Spleen (tissue), 11 donors: ENCODE measurements around the gene TKTL1. TPM values are rescaled to one million over a fixed set of nuclear protein-coding genes. Genes with fewer than 3 reads are reported as not detected.

Source experiments
- DNase-seq: peaks from one replicate; pipeline ENCODE4 v3.0.0-alpha.2; 2020
- H3K27ac ChIP-seq, 8 donors: fragments of 200-600 bp; sonication (generic) in 7 of 8; 1 replicate in 4 of 8; 2 replicates in 4 of 8; pipeline versions ENCODE4 v1.5.0 to v1.8.0; 2016 to 2021; ENCODE audit warnings: inconsistent platforms in 4 of 8, mild to moderate bottlenecking in 4 of 8, moderate library complexity in 1 of 8
- H3K27me3 ChIP-seq, 7 donors: fragments of 200-600 bp; sonication (generic) in 6 of 7; replicated peaks in 1 of 7; 1 replicate in 4 of 7; 2 replicates in 3 of 7; pipeline versions ENCODE4 v1.5.0 to v1.8.0; 2016 to 2021; ENCODE audit warnings: inconsistent platforms in 3 of 7, mild to moderate bottlenecking in 1 of 7
- H3K36me3 ChIP-seq, 6 donors: fragments of 200-600 bp; sonication (generic) in 5 of 6; 1 replicate in 4 of 6; 2 replicates in 2 of 6; pipeline versions ENCODE4 v1.5.0 to v1.8.0; 2016 to 2021; ENCODE audit warnings: inconsistent platforms in 2 of 6
- H3K4me1 ChIP-seq, 6 donors: fragments of 200-600 bp; sonication (generic) in 5 of 6; 1 replicate in 3 of 6; 2 replicates in 3 of 6; pipeline versions ENCODE4 v1.5.0 to v1.8.0; 2016 to 2021; ENCODE audit warnings: inconsistent platforms in 3 of 6
- H3K4me3 ChIP-seq, 8 donors: fragments of 200-600 bp; sonication (generic) in 7 of 8; 1 replicate in 4 of 8; 2 replicates in 4 of 8; pipeline versions ENCODE4 v1.5.0 to v1.8.0; 2016 to 2021; ENCODE audit warnings: inconsistent platforms in 4 of 8, mild to moderate bottlenecking in 4 of 8, moderate library complexity in 2 of 8
- H3K9me3 ChIP-seq, 8 donors: fragments of 200-600 bp; sonication (generic) in 7 of 8; 1 replicate in 4 of 8; 2 replicates in 4 of 8; pipeline versions ENCODE4 v1.5.0 to v1.8.0; 2016 to 2021; ENCODE audit warnings: inconsistent platforms in 4 of 8
- CTCF ChIP-seq, 11 experiments: fragments of 200-600 bp in 7 of 11; fragments of 450-650 bp in 4 of 11; sonication (generic) in 4 of 11; IDR thresholded peaks in 8 of 11; conservative IDR thresholded peaks in 3 of 11; 1 replicate in 7 of 11; 2 replicates in 4 of 11; pipeline versions ENCODE4 v1.4.0 to v1.8.0; 2016 to 2021; ENCODE audit warnings: antibody characterized with exemption in 11 of 11, inconsistent platforms in 4 of 11, mild to moderate bottlenecking in 1 of 11
- POLR2A ChIP-seq, 3 donors: fragments of 450-650 bp; IDR thresholded peaks; one replicate each; pipeline ENCODE4 v1.5.1; 2017; ENCODE audit warnings: antibody characterized with exemption in 3 of 3, mild to moderate bottlenecking in 1 of 3
- POLR2AphosphoS5 ChIP-seq, 3 donors: sonication (generic); formaldehyde crosslinking; IDR thresholded peaks; one replicate each; pipeline ENCODE4 v1.5.1; 2017; ENCODE audit warnings: antibody characterized with exemption in 3 of 3
- WGBS, 5 donors: extraction: QIAGEN DNeasy Blood & Tissue Kit in 3 of 5; methylation state at CpG; one replicate each; pipeline versions ENCODE4 v1.1.5 to v1.1.7; 2013 to 2018; 5-methylcytosine and 5-hydroxymethylcytosine counted together
- intact Hi-C: fragments of 100-400 bp; cut with DNase I; formaldehyde crosslinking; loops from one replicate; pipeline ENCODE4 v1.15.0; 2023; ENCODE audit warnings: low total_unique reads
- polyA plus RNA-seq, 3 donors: library from polyadenylated mRNA; stranded (reverse); fragments of 200-250 nt; gene quantifications; one replicate each; pipeline ENCODE4 v1.2.1, GENCODE V29; 2013
- total RNA-seq, 7 donors: library from RNA; depleted of rRNA in 3 of 7; stranded (reverse); fragments of >200 nt in 3 of 7; fragmentation: NEBNext Ultra II Directional in 4 of 7; extraction: Animal tissue kit (Norgen Biotek cat#: 25700) in 4 of 7; gene quantifications; one replicate each; pipeline versions ENCODE4 v1.1.0 to v1.2.1, GENCODE V29; 2016 to 2021
- donor health status: healthy with polysubstance abuse.
- donor health status: DM: no; HTN: no; CAD: no; lungs with moderate emphysema.
- donor health status: DM: no; HTN: no; CAD: no.
- donor health status: Bipolar disorder and iron deficiency.
- donor health status: healthy.
- donor health status: DM: no; HTN: no; CAD: no.
- donor health status: DM: yes; HTN: yes; CAD: no.

TKTL1 gene
- total and polyA plus RNA-seq, 10 donors: 0.13 to 3.7 (median 0.77) TPM; not detected in 1

DNA sequence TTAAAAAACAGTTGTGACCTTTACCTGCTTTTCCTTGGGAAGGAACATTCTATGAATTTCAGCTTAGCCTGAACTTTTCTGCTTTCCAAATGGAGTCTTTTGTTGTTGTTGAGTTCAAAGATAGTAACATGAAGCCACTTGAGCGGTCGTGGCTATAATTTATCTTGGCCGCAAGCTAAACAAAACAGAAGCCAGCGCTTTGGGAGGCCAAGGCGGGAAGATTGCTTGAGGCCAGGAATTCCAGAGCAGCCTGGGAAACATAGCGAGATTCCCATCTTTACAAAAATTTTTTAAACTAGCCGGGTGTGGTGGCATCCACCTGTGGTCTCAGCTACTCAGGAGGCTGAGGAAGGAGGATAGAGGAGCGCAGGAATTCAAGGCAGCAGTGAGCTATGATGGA is 29.9 kb downstream of the TKTL1 start:
- WGBS, 5 donors: 79 to 93% (median 88%) methylated on average over 8 of the region's 8 CpGs
- H3K4me1 ChIP-seq: peaks cover 4 to 31% (median 20%) of the 10 kb centered on the region in 6 donors
- TF ChIP-seq CTCF (IDR thresholded peaks at IDR 0.05 in 8 of 11, conservative IDR thresholded peaks at IDR 0.05 in 3 of 11) (no peak), POLR2A (IDR thresholded peaks at IDR 0.05) (no peak), POLR2AphosphoS5 (IDR thresholded peaks at IDR 0.05) (no peak)
- DNase-seq: no peak
- intact Hi-C loops: no loop called here
- H3K27me3 ChIP-seq: peaks cover 0 to 8% (median 0%) of the 10 kb centered on the region in 7 donors
- H3K27ac ChIP-seq: peak overlapping the region in 1 of 8 donors; percentile 64
- H3K9me3 ChIP-seq: no peaks in the 10 kb centered on the region
- no peak overlapping the region for H3K4me3 ChIP-seq
- no peaks in the 10 kb centered on the region for H3K36me3 ChIP-seq

DNA sequence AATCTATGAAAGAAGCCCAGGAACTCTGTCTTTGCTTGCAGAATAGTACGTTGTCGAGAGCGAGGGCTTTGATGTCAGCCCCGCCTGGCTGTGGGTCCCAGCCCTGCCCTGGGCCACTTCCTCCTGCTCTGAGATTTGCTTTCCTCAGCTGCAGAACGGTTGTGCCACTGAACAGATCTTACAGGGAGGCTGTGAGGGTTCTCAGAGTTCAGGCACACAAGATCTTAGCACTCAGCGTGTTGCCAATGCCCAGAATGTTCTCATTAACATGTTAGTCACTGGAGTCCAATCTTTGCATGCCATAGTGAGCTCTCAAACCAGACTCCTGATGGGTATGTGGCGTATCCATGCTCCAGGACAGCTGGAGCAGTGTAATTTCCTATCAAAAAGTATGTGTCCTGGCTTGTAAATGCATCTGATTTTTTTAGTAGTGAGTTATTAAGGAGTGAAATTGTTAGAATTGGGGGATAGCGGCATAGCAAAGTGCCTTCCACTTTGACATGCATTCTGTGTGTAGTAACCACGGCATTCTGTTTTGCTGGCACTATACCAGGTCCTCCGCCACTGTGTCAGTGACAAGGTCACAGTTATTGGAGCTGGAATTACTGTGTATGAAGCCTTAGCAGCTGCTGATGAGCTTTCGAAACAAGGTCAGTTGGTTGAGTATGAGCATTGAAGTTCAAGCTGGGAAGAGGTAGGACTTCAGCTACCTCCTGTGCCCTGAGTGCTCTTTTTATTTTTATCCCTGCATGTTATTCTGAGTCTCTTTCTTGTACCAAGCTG is 31.6 kb downstream of the TKTL1 start:
- Histone ChIP-seq H3K4me1 (peaks cover 4 to 23% (median 20%) of the 10 kb centered on the region in 6 donors), H3K27ac (peak overlapping the region in 7 of 8 donors; percentile 15 to 64 (median 49)), H3K27me3 (peaks cover 0 to 8% (median 0%) of the 10 kb centered on the region in 7 donors), H3K4me3 (peak overlapping the region in 1 of 8 donors; percentile 12), H3K9me3 (no peaks in the 10 kb centered on the region), H3K36me3 (no peaks in the 10 kb centered on the region)
- DNase-seq: no peak
- intact Hi-C loops: no loop called here
- TF ChIP-seq POLR2AphosphoS5 (IDR thresholded peaks at IDR 0.05): peak in 1 of 3 donors; percentile 35
- TF ChIP-seq POLR2A (IDR thresholded peaks at IDR 0.05): no peak
- peak in 3 of 11 experiments; percentile 8 to 30 (median 18) for TF ChIP-seq CTCF (IDR thresholded peaks at IDR 0.05 in 8 of 11, conservative IDR thresholded peaks at IDR 0.05 in 3 of 11)
- 24 to 53% (median 46%) methylated on average over 5 to 11 of the region's 11 CpGs for whole genome bisulfite sequencing, 5 donors

DNA sequence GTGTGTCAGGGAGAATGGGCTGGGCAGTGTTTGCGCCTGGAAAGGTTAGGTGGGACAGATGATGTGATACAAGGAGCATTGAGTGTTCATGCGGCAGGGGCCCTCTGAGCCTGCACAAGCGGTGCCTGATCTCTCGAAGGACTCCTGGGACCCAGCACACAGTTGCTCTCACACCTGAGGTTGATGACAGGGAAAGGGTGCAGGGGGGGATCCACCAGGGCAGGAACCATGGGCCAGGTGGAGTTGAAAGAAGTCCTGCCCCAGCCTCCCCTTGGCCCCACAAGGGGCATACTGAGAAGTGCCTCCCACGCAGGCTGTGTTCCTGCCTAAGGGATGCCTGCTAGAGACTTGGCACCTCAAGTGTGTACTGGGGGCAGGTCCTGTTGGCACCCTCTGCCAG is 33.1 kb downstream of the TKTL1 start:
- H3K27ac ChIP-seq: no peak overlapping the region
- H3K36me3 ChIP-seq: no peaks in the 10 kb centered on the region
- H3K27me3 ChIP-seq: peaks cover 0 to 8% (median 0%) of the 10 kb centered on the region in 7 donors
- WGBS, 5 donors: 83 to 96% (median 92%) methylated on average over 2 to 5 of the region's 5 CpGs
- TF ChIP-seq CTCF (IDR thresholded peaks at IDR 0.05 in 8 of 11, conservative IDR thresholded peaks at IDR 0.05 in 3 of 11) (no peak), POLR2A (IDR thresholded peaks at IDR 0.05) (no peak), POLR2AphosphoS5 (IDR thresholded peaks at IDR 0.05) (no peak)
- intact Hi-C loops: no loop called here
- no peak overlapping the region for H3K4me3 ChIP-seq
- peak; percentile 64 for DNase-seq
- H3K4me1 ChIP-seq: peaks cover 4 to 27% (median 20%) of the 10 kb centered on the region in 6 donors
- H3K9me3 ChIP-seq: no peaks in the 10 kb centered on the region

- Histone ChIP-seq H3K9me3 (no peaks in the 10 kb centered on the region), H3K36me3 (no peaks in the 10 kb centered on the region), H3K4me3 (no peak overlapping the region), H3K27me3 (peaks cover 0 to 7% (median 0%) of the 10 kb centered on the region in 7 donors), H3K27ac (no peak overlapping the region), H3K4me1 (peaks cover 8 to 33% (median 23%) of the 10 kb centered on the region in 6 donors)
- intact Hi-C loops: no loop called here
- TF ChIP-seq CTCF (IDR thresholded peaks at IDR 0.05 in 8 of 11, conservative IDR thresholded peaks at IDR 0.05 in 3 of 11) (no peak), POLR2AphosphoS5 (IDR thresholded peaks at IDR 0.05) (no peak), POLR2A (IDR thresholded peaks at IDR 0.05) (no peak)
- 85 to 98% (median 87%) methylated on average over 8 to 10 of the region's 10 CpGs for WGBS, 5 donors
- peak; percentile 65 for DNase-seq
Observed at GRCh38 chrX:154329294-154329693, 33.7 kb downstream of the TKTL1 start.
